OCI-LY7 (cell line): ENCODE data around the gene CARMIL1.

Experiments used
- CTCF ChIP-seq: fragments of 200-600 bp; sonication (generic); conservative IDR thresholded peaks from 2 replicates; pipeline ENCODE4 v1.5.1; 2014; ENCODE audit warnings: mild to moderate bottlenecking, antibody characterized with exemption, low read length, moderate library complexity, mixed read lengths
- EZH2phosphoT487 ChIP-seq: fragments of 200-600 bp; sonication (generic); IDR thresholded peaks from 2 replicates; pipeline ENCODE4 v1.6.1; 2018; ENCODE audit warnings: low read depth, borderline replicate concordance, mild to moderate bottlenecking, mixed run types, antibody characterized with exemption, low read length, moderate library complexity, mixed read lengths

- TF ChIP-seq CTCF (0 out of 2 replicates have a peak, but pooled peaks have one; percentile 15), EZH2phosphoT487 (no peak)
These were observed 209.0 kb downstream of the CARMIL1 start for GRCh38 chr6:25488156-25488555.
